ENCODE data around the gene TMEM255A. TPM values are rescaled to one million over a fixed set of nuclear protein-coding genes. Genes with fewer than 3 reads are reported as not detected.

Gene TMEM255A
- total RNA-seq, 3 donors from 2014 or later, result 0.80 to 5.6 (median 1.3) TPM

GRCh38 chrX:120274958-120275357 is 36.3 kb downstream of the TMEM255A start:
- Histone ChIP-seq H3K36me3 (no peaks in the 10 kb centered on the region), H3K27ac (peak overlapping the region; percentile 17 to 49), H3K27me3 (no peaks in the 10 kb centered on the region), H3K9me3 (no peaks in the 10 kb centered on the region), H3K4me1 (no peaks in the 10 kb centered on the region), H3K4me3 (no peak overlapping the region)
- intact Hi-C loops (cut with DNase I; ENCODE audit: low total_unique reads), result no loop called here
- no peak for TF ChIP-seq POLR2A (IDR thresholded peaks at IDR 0.05)
- TF ChIP-seq POLR2AphosphoS5 (IDR thresholded peaks at IDR 0.05), result no peak
- TF ChIP-seq CTCF (IDR thresholded peaks at IDR 0.05), result no peak
- no peak for DNase-seq (ENCODE audit: low spot score in 2 of 2)

GRCh38 chrX:120274145-120274544 is 37.1 kb downstream of the TMEM255A start:
- H3K4me1 ChIP-seq, result no peaks in the 10 kb centered on the region
- H3K27me3 ChIP-seq, result no peaks in the 10 kb centered on the region
- H3K4me3 ChIP-seq, result no peak overlapping the region
- no peaks in the 10 kb centered on the region for H3K9me3 ChIP-seq
- TF ChIP-seq CTCF (IDR thresholded peaks at IDR 0.05) (no peak), POLR2AphosphoS5 (IDR thresholded peaks at IDR 0.05) (no peak), POLR2A (IDR thresholded peaks at IDR 0.05) (no peak)
- no peak overlapping the region for H3K27ac ChIP-seq
- intact Hi-C loops (cut with DNase I; ENCODE audit: low total_unique reads), result no loop called here
- no peak for DNase-seq (ENCODE audit: low spot score in 2 of 2)
- no peaks in the 10 kb centered on the region for H3K36me3 ChIP-seq

GRCh38 chrX:120271218-120271617 is 40.0 kb downstream of the TMEM255A start:
- Histone ChIP-seq H3K27ac (peak overlapping the region; percentile 21 to 74), H3K36me3 (no peaks in the 10 kb centered on the region), H3K4me1 (no peaks in the 10 kb centered on the region), H3K9me3 (no peaks in the 10 kb centered on the region), H3K27me3 (no peaks in the 10 kb centered on the region), H3K4me3 (no peak overlapping the region)
- intact Hi-C loops (cut with DNase I; ENCODE audit: low total_unique reads), result no loop called here
- no peak for DNase-seq (ENCODE audit: low spot score in 2 of 2)
- TF ChIP-seq POLR2AphosphoS5 (IDR thresholded peaks at IDR 0.05) (no peak), CTCF (IDR thresholded peaks at IDR 0.05) (no peak), POLR2A (IDR thresholded peaks at IDR 0.05) (no peak)

GRCh38 chrX:120270567-120270966 is 40.7 kb downstream of the TMEM255A start:
- no peaks in the 10 kb centered on the region for H3K36me3 ChIP-seq
- H3K9me3 ChIP-seq, result no peaks in the 10 kb centered on the region
- no peaks in the 10 kb centered on the region for H3K4me1 ChIP-seq
- no peak for DNase-seq (ENCODE audit: low spot score in 2 of 2)
- H3K27ac ChIP-seq, result peak overlapping the region; percentile 66 to 74
- H3K27me3 ChIP-seq, result peaks cover 0 to under 1% of the 10 kb centered on the region in 2 donors
- intact Hi-C loops (cut with DNase I; ENCODE audit: low total_unique reads), result no loop called here
- TF ChIP-seq POLR2AphosphoS5 (IDR thresholded peaks at IDR 0.05), result no peak
- no peak for TF ChIP-seq CTCF (IDR thresholded peaks at IDR 0.05)
- no peak for TF ChIP-seq POLR2A (IDR thresholded peaks at IDR 0.05)
- H3K4me3 ChIP-seq, result no peak overlapping the region

GRCh38 chrX:120269373-120270035 is 41.8 kb downstream of the TMEM255A start:
- H3K4me3 ChIP-seq, result no peak overlapping the region
- H3K9me3 ChIP-seq, result no peaks in the 10 kb centered on the region
- no peak for TF ChIP-seq CTCF (IDR thresholded peaks at IDR 0.05)
- no peak for TF ChIP-seq POLR2A (IDR thresholded peaks at IDR 0.05)
- peak in 1 of 3 donors; percentile 15 for TF ChIP-seq POLR2AphosphoS5 (IDR thresholded peaks at IDR 0.05)
- H3K27me3 ChIP-seq, result peaks cover 0 to 2% of the 10 kb centered on the region in 2 donors
- no peaks in the 10 kb centered on the region for H3K36me3 ChIP-seq
- peak overlapping the region; percentile 66 to 74 for H3K27ac ChIP-seq
- intact Hi-C loops (cut with DNase I; ENCODE audit: low total_unique reads), result no loop called here
- no peaks in the 10 kb centered on the region for H3K4me1 ChIP-seq
- peak in 1 of 2 donors; percentile 42 for DNase-seq (ENCODE audit: low spot score in 2 of 2)
